GM21447 (cell line): ENCODE results near the gene DPPA5.
A peak's percentile ranks its signal among the peaks of the same experiment; 100 is the strongest.
"Not testable (repeated sequence)": the region's sequence is repeated elsewhere in the genome, so short reads cannot be mapped to it uniquely, and the experiment has no call there.

Experiments
- ATAC-seq: cut with Tn5 transposase; IDR thresholded peaks from one replicate; pipeline ENCODE4 v1.9.1; 2021; ENCODE audit not compliant: unreplicated experiment

The DPPA5 gene

DNA sequence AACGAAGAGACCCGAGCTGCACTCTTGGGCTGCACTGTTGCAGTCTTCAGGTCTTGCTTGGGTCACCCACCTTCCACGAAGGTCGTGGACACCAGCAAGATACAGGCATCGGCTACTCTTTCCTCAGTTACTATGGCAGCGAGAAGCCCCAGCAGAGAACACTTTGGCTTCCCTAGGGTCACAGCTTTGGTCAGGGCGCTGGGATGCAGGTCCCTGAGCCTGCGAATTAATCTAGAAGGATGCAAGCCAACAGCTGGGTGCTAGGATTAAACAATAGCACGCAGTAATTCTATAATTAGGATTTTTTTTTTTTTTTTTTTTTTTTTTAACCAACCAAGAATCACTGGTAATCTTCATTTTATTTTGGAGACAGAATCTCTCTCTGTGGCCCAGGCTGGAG is 10.5 kb upstream of the DPPA5 start:
- ATAC-seq = no peak

DNA sequence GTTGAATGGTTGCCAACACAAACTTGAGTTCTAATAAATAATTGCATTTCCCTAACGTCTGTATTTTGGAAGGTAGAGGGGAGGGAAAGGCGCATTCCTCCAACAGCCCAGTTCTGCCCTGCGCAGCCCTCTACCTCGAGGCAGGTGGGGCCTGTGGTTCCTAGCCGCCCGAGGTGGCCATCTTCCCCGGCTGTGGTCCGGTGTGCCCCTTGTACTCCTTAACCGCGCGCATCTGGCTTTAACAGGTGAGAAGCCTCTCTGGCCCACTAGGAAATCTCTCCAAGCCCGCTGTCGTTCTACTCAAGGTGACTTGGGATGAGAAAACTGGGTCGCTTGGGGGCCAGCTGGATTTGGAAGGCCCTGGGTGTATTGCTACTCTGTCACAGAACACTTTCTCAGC is 10.0 kb upstream of the DPPA5 start:
- ATAC-seq = no peak

DNA sequence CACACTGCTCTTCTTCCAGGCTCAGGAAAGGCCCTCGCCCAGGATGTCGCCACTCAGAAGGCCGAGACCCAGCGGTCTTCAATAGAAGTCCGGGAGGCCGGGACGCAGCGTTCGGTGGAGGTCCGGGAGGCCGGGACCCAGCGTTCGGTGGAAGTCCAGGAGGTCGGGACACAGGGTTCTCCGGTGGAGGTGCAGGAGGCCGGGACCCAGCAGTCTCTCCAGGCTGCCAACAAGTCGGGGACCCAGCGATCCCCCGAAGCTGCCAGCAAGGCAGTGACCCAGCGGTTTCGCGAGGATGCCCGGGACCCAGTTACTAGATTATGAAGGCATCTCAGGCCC is 9.4 kb upstream of the DPPA5 start:
- ATAC-seq = no peak

DNA sequence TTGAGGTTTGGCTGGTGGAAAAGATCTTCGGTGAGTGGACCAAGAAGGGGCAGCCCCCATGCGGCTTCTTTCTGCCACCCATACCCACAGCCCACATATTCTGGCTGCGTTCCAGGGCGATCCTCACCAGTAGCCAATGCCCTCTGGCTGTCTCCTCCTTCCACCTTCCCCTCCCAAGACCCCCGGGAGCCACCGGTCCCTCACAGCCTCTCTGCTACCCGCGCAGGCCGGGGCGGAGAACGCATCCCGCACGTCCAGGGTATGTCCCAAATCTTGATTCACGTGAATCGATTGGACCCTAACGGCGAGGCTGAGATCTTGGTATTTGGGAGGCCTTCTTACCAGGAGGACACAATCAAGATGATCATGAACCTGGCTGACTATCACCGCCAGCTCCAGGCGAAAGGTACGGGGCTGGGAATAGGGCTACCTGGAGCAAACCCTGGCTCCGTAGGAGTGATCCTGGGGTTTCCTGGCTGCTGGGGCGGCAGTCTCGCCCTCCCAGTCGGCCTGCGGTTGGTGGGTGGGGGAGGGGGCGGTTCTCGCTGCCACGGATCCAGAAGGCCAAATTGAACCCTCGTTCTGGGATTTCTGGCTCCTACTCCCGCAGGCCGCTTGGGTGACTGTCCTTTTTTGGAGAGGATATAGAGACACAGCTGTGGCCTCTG is 8.9 kb upstream of the DPPA5 start:
- ATAC-seq = no peak

DNA sequence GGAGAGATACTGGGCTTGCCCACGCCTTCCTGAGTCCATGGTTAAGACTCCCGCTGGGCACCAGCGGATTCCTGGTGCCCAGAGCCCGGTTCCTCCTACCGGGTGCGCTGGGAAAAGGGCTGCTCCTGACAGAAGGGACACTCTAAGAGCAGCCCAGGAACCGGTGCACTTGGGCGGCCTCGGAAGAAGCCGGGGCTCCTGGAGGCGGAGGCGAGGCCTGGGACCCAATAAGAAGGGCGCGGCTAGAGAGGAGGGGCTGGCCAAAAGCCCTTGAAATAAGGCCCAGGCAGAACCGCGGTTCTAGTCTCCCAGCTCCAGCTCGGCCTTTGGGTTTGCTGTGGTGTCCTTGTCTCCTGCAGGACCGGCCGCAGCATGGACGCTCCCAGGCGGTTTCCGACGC is 8.3 kb upstream of the DPPA5 start, which contains the start of gene KHDC3L:
Gene KHDC3L (plus strand): TSS at position 301 of the 400 bp plus-strand sequence. CDS start 72 bp downstream, at position 373.
- ATAC-seq = no peak

DNA sequence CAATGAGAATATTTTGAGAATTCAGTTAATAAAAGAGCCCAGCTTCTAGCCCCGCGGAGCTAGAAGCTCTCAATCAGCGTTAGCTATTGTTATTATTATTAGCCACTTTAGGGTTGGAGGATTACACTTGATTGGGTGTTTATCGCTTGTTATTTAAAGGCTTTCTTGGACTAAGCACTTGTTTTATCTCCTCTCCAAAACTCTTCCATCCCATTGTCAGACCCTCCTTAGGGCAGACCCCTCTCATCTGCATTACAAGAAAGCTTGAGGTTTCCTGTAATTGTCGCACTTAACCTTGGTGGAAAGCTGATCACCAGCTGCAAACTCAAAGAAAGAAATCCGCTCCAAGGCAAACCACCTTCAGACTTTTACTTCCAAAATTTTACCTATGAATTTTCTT is 4.8 kb downstream of the DPPA5 start:
- no peak for ATAC-seq

DNA sequence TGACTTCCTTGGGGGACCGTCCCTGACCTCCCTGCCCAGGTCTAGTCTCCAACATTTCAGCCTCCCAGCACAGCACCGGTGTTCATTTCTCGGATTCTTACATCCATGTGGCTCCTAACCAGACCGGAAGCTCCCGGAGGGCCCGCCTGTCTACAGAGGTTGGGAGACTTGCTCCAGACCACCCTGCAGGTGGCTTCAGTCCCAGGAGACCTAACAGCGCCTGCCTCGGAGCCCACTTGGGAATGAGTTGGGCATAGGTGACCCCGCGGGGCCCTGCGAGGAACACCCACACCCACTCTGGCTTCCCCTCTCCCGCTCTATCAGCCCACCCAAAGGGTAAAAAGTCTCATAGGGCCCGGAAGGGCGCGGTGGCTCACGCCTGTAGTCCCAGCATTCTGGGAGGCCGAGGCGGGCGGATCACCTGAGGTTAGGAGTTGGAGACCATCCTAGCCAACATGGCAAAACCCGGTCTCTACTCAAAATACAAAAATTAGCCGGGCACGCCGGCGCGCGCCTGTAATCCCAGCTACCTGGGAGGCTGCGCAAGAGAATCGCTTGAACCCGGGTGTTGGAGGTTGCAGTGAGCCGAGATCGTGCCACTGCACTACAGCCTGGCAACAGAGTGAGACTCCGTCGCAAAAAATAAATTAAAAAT is 5.4 kb downstream of the DPPA5 start:
- ATAC-seq = no peak

DNA sequence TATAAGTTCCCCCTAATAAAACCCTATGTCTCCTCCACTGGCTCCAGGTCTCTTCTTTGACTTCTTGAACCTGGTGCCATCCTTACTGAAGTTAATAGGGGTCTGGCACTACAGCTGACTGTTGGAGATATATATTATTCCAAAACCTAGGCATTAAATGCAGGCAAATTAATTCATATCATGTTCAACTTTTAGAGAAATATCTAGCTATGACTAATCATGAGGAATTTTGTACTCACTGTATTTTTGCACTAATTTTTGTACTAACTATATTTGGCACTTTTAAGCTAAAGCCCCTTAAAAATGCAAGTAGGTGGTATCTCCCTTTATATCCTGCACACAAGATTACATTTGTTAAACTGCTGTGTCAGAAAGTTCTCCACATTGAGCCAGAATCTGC is 10.9 kb downstream of the DPPA5 start:
- no peak for ATAC-seq

DNA sequence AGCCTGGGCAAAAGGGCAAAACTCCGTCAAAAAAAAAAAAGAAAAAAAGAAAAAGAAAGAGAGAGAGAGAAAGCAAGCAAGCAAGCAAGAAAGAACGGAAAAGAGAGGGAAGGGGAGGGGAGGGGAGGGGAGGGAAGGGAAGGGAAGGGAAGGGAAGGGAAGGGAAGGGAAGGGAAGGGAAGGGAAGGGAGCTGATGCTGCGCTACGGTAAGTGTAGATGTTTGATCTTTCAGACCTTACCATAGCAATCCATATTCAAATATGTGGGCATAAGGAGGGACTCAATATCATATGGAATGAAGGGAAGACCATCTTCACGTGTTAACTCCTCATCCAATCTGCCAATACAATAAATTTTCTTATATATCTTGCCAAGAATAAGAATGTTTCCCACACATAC is 11.9 kb downstream of the DPPA5 start:
- ATAC-seq = no peak

DNA sequence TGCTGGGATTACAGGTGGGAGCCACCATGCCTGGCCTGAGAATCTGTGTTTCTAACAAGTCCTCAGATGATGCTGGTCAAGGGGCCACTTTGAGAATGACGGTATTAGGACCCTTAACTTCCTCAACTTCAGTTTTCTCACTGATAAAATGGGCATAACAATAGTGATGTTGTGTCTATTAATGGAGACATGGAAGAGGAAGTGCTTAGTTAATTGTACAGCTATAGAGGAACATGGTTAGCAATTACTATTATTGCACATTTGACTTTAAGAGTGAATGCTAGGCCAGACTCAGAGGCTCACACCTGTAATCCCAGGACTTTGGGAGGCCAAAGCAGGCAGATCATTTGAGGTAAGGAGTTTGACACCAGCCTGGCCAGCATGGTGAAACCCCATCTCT is 12.7 kb downstream of the DPPA5 start:
- ATAC-seq = no peak

DNA sequence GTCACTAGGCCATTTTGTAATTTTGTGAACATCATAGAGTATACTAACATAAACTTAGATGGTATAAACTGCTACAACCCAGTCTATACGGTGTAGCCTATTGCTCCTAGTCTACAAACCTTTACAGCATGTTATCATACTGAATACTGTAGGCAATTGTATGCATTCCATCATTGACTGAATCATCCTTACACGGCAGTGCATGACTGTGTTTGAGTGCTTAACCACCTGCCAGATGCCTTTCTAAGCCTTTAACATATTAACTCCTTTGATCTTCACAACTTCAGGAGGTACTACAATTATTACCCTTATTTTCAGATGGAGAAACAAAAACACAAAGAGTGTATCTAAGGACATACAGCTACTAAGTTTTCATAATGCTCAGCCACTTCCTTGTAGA is 14.0 kb downstream of the DPPA5 start:
- ATAC-seq = no peak

DNA sequence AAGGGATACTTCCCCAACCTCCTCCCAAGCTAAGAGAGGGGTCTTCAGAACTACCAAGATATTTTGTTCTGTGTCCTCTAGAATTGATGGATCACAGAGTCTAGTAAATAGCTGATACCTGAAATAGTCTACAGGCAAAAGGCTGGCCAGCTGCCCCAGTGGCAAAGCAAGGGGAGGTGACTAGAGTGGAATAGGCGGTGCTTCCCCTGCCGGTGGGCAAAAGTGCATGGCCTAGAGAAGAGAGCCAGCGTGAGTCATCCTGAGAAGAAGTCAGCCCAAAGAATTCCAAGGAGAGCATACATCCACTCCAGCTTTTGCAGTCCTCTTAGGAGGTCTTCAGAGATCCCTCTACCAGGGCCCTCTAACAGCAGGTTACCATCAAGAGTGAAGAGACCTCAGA is 14.7 kb downstream of the DPPA5 start:
- ATAC-seq = no peak

DNA sequence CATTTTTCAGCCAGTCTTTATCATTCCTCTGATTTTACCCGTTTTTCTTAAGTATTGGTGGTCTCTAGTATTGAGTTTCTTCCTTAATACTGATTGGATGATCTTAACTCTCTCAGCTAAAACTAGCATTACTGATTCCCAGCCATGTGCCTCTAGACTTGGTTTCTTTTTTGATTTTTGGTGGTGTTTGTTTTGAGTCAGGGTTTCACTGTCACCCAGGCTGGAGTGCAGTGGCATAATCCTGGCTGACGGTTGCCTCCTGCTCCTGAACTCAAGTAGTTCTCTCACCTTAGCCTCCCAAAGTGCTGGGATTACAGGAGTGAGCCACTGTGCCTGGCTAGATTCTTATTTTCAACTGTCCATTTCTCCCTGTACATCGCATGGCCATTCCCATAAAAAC is 24.9 kb downstream of the DPPA5 start:
- peak; percentile 70 for ATAC-seq

DNA sequence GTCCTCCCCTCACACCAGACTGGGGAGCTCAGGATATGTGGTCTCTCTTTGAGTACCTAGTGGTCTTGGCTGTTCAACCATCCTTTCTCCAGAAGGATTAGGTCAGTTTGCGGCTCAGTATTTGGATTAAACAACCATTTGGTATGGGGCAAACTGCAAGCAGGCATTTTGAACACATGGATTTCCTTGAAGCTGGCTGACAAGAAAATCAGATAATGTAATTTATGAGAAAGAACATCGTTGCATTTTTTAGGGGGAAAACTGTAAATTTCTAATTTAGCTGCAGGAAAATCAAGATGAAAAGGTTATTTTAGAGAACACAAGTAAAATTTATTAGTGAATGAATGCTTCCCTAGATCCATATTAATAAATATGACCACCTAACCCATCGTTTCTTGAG is 25.3 kb downstream of the DPPA5 start:
- ATAC-seq = no peak

DNA sequence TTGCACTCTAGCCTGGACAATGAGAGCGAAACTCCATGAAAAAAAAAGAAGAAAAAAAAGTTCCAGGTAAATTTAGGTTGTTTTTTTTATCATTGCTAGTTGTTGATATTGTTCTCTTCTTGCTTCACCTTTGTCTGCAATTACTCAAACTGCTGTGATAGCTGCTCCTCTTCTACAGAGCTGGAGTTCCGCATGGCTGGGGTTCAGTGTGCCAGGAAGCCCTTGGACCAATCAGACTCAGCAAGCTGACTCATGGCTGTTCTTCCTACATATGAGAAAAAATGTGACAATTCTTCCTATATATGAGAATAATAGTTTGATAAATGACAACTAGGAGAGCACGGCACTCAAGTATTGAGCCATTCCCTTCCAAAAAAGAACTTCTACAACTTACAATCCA is 28.4 kb downstream of the DPPA5 start:
- ATAC-seq = no peak

DNA sequence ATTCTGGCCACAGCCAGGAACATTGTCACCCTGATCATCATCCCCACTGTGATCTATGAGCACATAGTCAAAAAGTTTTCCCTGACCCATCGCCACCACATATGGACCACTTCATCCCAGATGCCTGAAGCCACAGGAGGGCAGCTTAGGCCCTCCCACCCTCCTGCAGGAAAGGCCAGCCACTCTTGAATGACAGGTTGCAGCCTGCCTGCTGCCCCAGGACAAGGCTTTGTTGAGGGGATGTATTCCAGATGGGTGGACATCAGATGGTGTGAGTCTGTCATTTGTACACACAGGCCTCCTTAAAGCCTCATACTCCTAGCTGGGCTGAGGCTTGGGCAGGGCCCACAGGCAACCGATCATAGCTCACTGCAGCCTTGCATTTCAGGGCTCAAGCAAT is 30.8 kb downstream of the DPPA5 start:
- no peak for ATAC-seq

DNA sequence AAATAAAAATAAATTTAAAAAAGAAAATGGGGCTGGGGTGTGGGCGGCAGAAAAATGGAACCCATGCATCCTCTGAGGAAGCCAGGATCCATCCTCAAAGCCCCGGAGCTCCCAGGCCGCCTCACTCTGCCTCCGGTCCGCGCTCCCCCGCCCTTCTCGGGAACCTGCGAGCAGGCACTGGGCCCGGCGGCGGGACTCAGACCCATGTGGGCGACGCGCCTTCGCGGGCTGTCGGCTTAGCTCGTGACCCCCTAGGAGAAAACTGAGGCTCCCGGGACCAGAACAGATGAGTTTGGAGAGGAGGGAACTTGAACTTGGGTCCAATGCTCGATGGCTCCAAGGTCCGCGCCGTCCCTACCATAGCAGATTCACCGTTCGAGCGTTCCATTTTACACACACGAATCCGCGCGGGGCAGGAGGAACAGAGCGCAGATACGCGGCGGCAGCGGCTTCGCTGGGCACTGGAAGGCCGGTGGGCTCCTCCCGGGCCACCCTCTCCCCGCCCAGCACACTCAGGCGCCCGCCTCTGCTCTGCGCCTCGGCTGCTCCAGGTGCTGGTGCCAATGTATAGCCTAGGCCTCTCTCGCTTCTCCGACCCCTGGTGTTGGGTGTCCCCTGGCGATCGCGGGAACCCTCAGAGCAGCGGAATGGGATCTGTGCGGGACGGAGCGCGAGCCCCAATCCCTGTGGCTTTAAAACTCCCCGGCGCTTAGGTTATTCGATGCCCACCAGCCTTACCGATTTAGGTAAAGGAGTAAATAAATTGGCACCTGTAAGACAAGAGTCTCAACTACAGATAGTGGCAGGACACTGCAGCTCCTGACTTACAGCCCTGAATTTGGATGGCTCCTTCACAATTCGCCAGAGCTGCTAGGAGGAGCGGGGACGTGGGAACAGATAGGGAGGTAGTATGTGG is 39.2 kb downstream of the DPPA5 start:
- ATAC-seq = no peak

DNA sequence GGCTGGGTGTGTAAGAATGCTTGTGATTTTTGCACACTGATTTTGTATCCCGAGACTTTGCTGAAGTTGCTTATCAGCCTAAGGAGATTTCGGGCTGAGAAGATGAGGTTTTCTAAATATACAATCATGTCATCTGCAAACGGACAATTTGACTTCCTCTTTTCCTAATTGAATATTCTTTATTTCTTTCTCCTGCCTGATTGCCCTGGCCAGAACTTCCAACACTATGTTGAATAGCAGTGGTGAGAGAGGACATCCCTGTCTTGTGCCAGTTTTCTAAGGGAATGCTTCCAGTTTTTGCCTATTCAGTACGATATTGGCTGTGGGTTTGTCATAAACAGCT is 43.6 kb downstream of the DPPA5 start:
- not testable (repeated sequence) for ATAC-seq

DNA sequence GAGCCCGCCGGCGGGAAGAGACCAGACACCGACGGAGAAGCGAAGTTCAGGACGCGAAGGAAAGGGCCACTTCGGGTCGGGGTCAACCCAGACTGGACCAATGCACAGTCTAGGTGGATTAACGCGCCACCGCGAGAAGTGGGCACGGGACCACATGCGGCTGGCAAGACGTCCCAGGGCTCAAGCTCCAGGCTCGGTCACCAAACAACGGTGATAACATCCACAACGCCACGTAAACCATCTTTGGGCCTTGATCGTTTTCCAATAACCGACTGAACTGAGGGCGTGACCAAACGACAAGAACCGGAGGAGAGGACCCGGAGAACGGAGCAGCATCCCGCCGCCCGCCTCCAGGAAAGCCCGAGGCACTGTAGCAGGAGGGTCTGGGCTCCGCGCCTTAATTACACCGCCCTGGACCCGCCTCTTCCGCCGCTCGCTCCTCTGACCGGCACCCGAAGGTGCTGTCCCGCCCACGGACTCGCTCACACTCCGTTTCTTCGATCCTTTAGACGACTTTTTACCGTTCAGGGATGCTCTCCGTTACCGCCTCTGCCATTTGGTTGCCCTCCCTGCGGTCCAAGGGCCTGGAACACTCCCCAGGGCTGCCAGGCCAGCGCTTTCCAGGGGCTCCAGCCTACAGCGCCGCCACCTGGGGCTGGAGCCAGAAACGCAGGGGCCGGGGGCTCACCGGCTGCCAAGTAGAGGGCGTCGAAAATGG is 44.1 kb downstream of the DPPA5 start:
- ATAC-seq = peak; percentile 96

DNA sequence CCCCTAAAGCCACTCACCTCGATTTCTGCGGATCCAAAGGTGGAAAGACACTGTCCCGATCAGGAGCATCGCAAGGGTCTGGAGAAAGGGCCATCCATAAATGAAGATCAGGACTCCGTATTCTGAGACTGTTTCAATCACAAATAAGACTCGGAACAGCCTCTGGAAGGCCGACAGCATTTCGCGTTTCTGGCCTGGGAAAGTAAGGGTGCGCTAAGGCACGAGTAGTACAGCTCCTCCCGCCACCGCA is 44.6 kb downstream of the DPPA5 start:
- no peak for ATAC-seq

DNA sequence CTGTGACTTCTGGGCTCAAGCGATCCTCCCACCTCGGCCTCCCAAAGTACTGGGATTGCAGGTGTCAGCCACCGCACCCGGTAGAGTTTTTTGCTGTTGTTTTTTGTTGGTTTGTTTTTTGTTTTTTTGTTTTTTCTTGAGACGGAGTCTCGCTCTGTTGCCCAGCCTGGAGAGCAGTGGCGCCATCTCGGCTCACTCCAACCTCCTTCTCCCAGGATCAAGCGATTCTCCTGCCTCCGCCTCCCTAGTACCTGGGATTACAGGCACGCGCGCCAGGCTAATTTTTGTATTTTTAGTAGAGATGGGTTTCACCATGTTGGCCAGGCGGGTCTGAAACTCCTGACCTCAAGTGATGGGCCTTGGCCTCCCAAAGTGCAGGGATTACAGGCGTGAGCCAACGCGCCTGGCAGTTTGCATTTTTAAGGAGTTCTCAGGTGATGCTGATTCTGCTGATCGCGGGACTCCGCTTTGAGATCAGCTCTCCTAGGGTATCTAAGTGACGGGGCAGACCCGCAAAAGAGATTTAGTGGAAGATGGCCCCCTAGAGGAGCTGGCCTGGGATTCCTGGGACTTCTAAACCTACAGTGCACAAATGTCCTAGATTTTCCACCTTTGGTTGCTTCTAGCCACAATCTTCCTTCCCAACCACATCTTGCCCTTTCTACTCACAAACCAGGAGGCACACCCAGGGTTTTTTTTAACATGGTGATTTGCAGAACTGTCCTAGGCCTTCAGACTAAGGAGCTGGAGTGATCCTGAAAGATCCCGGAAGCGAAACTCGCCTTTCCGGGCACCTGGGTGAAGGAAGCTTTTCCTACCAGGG is 45.2 kb downstream of the DPPA5 start:
- no peak for ATAC-seq
